ENCODE results near the gene PTPN2. TPM values are rescaled to one million over a fixed set of nuclear protein-coding genes. Genes with fewer than 3 reads are reported as not detected.
A peak's percentile ranks its signal among the peaks of the same experiment; 100 is the strongest.

Gene PTPN2
- total and polyA plus RNA-seq, 9 of the 15 experiments (the other 6 are each of a cell fraction or from before 2014, with no cell fraction given): 36.6 to 66.4 (median 43.8) TPM

- Histone ChIP-seq H3K79me2 (ENCODE audit: control insufficient read depth, insufficient read depth, low read length) (no peaks in the 10 kb centered on the region), H3K9me1 (ENCODE audit: control insufficient read depth, insufficient read depth, low read length) (no peaks in the 10 kb centered on the region), H3K4me1 (replicated peaks in 1 of 2; ENCODE audit: control insufficient read depth in 2 of 2, insufficient read depth in 2 of 2, low read length in 2 of 2) (no peaks in the 10 kb centered on the region), H3K27me3 (ENCODE audit: control insufficient read depth in 2 of 2, insufficient read depth in 2 of 2, low read length in 2 of 2) (no peaks in the 10 kb centered on the region), H3K4me3 (no peak overlapping the region), H3K9ac (ENCODE audit: insufficient read depth in 1 of 2, low read depth in 2 of 2, low read length in 2 of 2) (no peak overlapping the region), H3K27ac (ENCODE audit: extremely low read depth, low read depth, low read length) (no peak overlapping the region), H2AFZ (ENCODE audit: low read depth, low read length) (no peak overlapping the region), H3K4me2 (ENCODE audit: insufficient read depth, low read length) (no peak overlapping the region), H3K9me3 (replicated peaks; ENCODE audit: control insufficient read depth, insufficient read depth, low read depth, low read length) (no peaks in the 10 kb centered on the region), H3K36me3 (ENCODE audit: control insufficient read depth, insufficient read depth, low read length) (no peaks in the 10 kb centered on the region), H4K20me1 (replicated peaks; ENCODE audit: control insufficient read depth, insufficient read depth, low read length) (no peaks in the 10 kb centered on the region)
- no peak for TF ChIP-seq ZNF212 (CRISPR knock-in tag; IDR thresholded peaks at IDR 0.05)
- no peak for TF ChIP-seq GABPB1 (CRISPR knock-in tag; IDR thresholded peaks at IDR 0.05)
- no peak for TF ChIP-seq ZSCAN32 (CRISPR knock-in tag; IDR thresholded peaks at IDR 0.05)
- no peak for TF ChIP-seq ZNF584 (CRISPR knock-in tag; IDR thresholded peaks at IDR 0.05; ENCODE audit: low read depth)
- TF ChIP-seq ZBTB49 (CRISPR knock-in tag; IDR thresholded peaks at IDR 0.05; ENCODE audit: borderline replicate concordance): no peak
- TF ChIP-seq ZKSCAN8 (CRISPR knock-in tag; IDR thresholded peaks at IDR 0.05): no peak
- no peak for TF ChIP-seq ELK1 (CRISPR knock-in tag; IDR thresholded peaks at IDR 0.05)
- TF ChIP-seq HNRNPH1 (optimal IDR thresholded peaks at IDR 0.05; ENCODE audit: low read depth, low read length): no peak
- no peak for TF ChIP-seq ZNF197 (CRISPR knock-in tag; IDR thresholded peaks at IDR 0.05; ENCODE audit: low read depth)
- no peak for TF ChIP-seq ATF4 (CRISPR knock-in tag; IDR thresholded peaks at IDR 0.05)
- TF ChIP-seq GATAD2B (IDR thresholded peaks at IDR 0.05; ENCODE audit: borderline replicate concordance): no peak
- TF ChIP-seq ZBTB33 (CRISPR knock-in tag; IDR thresholded peaks at IDR 0.05): no peak
- no peak for TF ChIP-seq ZNF655 (CRISPR knock-in tag; IDR thresholded peaks at IDR 0.05)
- no peak for TF ChIP-seq SOX6 (IDR thresholded peaks at IDR 0.05)
- TF ChIP-seq HDAC3 (IDR thresholded peaks at IDR 0.05; ENCODE audit: borderline replicate concordance, partially characterized antibody): no peak
- TF ChIP-seq POLR2B (IDR thresholded peaks at IDR 0.05; ENCODE audit: low read depth, partially characterized antibody): no peak
- in situ Hi-C loops (cut with MboI): no loop called here
- DNase-seq (ENCODE audit: extremely low read depth in 1 of 4, low spot score in 3 of 4) (no peak), ATAC-seq (no peak), FAIRE-seq (peak; percentile 46)
- BruUV-seq (replicated peaks): no TSS peak
- ChIA-PET POLR2A (interaction anchor here (1.1 kb wide), 1 partner anchor 13 kb away, joined by 6 read pairs; no protein-coding TSS in a partner anchor), CTCF (ENCODE audit: low intra/inter-chr PET ratio) (no interaction called here)
- WGBS (ENCODE audit: insufficient coverage, low coverage, missing lambda C conversion rate): 53% methylated on average over 5 of the region's 5 CpGs
- intact Hi-C loops (cut with micrococcal nuclease): no loop called here
Measured at GRCh38 chr18:12928641-12929040, 44.6 kb upstream of the PTPN2 start.

Data from K562 (cell line).